NCI-H2029 treated with DMSO at 0.1 percent for 48 hours (cell line): ENCODE results near the gene GAL3ST1.
A peak's percentile ranks its signal among the peaks of the same experiment; 100 is the strongest.
"Not testable (repeated sequence)": the region's sequence is repeated elsewhere in the genome, so short reads cannot be mapped to it uniquely, and the experiment has no call there.

Source experiments
- DNase-seq: peaks from one replicate; lab custom pipeline; 2025; lab: John Stamatoyannopoulos, UW

The GAL3ST1 gene

GRCh38 chr22:30574095-30574981 is at the start of gene GAL3ST1:
Gene GAL3ST1, minus strand, starts transcription at chr22:30574665. Its CDS starts 17,273 bp downstream, at chr22:30557392.
- no peak for DNase-seq

- DNase-seq = not testable (repeated sequence)
Observed at GRCh38 chr22:30619909-30620308, 45.4 kb upstream of the GAL3ST1 start.

DNA sequence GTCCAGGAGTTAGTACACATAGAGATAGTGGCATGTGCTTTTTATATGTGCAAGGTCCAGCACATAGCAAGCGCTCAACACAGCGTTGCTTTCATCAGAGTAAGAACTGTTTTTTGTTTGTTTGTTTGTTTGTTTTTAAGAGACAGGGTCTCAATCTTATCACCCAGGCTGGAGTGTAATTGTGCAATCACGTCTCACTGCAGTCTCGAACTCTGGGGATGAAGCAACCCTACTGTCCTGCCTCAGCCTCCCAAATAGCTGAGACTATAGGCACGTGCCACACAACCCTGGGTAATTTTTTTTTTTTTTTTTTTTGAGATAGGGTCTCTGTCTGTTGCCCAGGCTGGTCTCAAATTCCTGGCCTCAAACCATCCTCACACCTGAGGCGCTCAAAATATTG is 43.4 kb upstream of the GAL3ST1 start:
- DNase-seq = no peak

DNA sequence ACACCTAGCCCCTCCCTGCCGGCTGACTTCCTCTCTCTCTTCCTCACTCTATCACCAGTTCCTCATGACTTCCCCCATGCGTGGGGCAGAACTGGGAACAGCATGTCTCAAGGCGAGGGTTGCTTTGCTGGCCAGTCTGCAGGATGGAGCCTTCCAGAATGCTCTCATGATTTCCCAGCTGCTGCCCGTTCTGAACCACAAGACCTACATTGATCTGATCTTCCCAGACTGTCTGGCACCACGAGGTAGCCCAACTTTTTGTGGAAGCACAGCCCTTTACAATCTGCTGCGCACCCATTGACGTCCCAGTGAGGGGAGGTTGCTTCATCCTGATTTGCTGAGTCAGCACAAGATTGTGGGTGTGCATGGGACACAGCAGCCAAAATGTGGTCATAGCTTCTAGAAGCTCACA is 41.1 kb upstream of the GAL3ST1 start:
- no peak for DNase-seq

- DNase-seq = no peak
Observed at GRCh38 chr22:30614879-30615278, 40.4 kb upstream of the GAL3ST1 start.

- no peak for DNase-seq
Observed at GRCh38 chr22:30614268-30614667, 39.8 kb upstream of the GAL3ST1 start.

DNA sequence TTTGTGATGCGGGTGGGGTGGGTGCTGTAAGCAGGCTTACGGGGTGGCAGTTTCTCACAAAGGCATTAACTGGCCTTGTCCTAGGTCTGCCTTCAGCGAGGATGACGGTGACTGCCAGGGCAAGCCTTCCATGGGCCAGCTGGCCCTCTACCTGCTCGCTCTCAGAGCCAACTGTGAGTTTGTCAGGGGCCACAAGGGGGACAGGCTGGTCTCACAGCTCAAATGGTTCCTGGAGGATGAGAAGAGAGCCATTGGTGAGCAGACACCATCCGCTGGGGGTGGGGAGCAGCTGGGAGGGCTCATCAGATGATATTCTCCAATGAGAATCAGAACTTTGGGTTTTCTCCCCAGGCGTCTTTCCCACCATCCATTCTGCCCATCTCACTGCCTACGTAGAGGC is 38.3 kb upstream of the GAL3ST1 start:
- no peak for DNase-seq

- DNase-seq = no peak
Observed at GRCh38 chr22:30611197-30611596, 36.7 kb upstream of the GAL3ST1 start.

DNA sequence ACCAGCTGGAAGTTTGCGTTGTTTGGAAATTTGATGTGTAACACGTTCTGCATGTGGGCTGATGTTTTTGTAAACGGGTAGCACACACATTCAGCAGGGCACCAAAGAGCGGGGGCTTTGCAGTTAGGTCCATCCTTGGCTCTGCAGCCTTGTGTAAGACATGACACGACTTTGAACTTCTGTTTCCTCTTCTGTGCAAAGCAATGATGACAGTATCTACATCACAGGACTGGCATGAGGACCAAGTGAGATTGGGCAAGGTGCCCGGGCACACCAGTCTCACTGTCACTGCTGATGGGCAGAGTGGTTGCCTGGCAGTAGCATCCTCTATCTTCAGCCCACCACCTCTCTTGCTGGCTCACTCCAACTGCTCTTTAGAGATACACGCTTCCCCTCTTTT is 35.8 kb upstream of the GAL3ST1 start:
- DNase-seq = no peak

DNA sequence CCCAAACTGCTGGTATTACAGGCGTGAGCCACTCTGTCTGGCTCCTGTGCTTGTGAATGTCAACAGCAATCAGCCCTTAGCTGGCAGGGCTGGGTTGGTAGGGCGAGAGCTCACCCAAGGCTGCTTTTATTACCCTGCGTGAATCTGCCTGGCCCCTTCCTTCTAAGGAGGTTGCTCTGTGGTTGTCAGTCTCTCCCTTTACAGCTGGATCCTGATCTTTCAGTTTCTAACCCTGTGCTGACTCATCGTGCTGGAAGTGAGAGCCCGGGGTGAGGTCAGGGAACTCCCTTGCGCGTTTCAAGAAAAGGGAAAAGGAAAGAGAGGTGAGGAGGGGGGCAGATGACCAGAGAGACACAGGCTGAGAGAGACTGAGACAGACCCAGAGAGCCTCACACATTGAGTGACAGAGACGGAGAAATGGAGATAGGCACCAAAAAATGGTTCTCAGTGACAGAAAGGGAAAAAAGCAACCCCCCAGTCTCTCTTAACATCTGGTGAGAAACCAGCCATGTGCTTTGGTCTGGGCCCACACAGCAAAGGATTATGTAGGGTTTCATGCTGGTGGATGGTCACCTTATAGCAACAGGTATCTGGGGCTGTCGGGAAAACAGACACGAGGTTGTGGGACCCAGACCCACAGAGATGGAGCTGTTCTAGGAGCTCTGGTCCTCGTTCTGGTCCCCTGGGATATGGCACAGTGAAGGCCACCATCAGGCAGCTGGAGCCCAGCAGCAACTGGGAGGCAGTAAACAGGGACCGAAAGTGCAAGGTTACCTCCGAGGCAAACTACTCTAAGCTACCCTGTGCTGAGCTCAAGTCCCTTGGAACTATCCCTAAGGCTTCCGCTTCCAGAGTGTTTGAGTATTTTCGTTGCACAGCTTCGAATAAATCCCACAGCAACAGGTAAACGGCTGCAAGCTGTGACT is 35.1 kb upstream of the GAL3ST1 start:
- no peak for DNase-seq

DNA sequence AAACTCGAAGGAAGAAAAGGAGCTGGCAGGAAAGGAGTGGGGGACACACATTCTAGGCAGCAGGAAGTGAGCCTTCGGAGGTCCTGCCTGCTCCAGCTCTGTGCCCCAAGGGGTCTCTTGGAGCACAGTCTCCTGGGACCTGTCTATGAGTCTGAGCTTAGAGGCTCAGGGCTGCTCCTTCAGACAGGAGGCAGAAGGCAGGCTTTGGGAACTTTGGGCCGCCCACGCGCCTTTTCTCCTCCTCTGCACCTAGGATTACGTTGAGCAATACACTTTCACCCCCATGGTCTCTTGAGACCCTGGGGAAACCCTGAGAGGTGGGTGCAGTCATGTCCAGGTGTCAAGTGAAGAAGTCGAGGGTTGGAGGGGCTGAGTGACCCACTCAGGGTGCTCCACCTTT is 33.5 kb upstream of the GAL3ST1 start:
- DNase-seq = no peak

GRCh38 chr22:30607300-30607930 is 33.0 kb upstream of the GAL3ST1 start:
- DNase-seq = no peak

GRCh38 chr22:30606455-30607299 is 32.2 kb upstream of the GAL3ST1 start, which contains the start of gene TCN2:
Gene TCN2, plus strand, starts transcription at chr22:30607174. Its CDS starts 158 bp downstream, at chr22:30607332.
- DNase-seq = peak; percentile 12

DNA sequence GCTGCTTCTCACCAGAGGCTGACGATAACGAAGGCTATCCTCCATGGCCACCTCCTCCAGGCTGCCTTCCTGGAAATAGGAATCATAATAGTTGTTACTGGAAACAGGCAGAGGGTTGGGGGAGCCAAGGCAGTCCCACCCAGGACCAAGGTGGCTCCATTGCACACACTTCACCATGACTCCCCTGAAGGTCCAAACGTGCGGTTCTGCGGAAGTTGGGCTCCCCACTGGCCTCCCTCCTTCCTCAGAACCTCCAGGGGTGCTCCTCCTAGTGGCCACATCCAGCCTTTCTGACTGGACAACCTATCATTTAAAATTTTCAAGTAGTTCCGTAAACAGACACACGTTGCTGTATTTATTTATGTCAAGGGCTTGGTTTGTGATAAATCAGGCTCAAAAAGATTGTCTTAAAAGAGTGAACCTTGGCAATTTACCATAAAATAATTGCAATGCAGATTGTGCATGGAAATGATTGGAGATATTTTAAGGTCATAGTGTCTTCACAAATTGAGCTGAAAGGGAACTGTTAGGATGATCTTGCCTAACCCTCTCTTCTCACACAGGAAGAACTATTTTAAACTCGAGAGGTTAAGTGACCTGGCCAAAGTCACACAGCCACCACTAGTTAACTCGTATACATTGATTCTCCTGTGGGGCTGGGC is 31.1 kb upstream of the GAL3ST1 start:
- peak; percentile 49 for DNase-seq

GRCh38 chr22:30604723-30605122 is 30.3 kb upstream of the GAL3ST1 start:
- no peak for DNase-seq

DNA sequence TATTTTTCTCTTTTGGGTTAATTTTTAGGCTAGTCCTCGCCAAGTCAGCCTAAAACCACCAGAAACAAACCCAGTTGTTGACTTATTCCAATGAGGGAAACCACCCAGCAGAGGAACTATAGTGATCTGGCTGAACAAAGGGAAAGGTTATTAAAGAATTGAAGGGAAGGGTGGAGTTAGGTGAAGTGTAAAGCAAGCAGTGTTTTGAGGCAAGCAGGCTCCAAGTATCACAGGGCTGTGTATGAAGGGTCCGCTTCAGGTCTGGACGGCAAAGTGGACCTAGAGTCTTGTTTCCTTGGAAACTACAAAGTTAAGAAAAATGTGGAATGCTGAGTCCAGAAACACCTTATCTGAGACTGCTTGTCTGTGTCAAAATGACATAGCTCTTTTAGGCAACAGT is 29.3 kb upstream of the GAL3ST1 start:
- no peak for DNase-seq

DNA sequence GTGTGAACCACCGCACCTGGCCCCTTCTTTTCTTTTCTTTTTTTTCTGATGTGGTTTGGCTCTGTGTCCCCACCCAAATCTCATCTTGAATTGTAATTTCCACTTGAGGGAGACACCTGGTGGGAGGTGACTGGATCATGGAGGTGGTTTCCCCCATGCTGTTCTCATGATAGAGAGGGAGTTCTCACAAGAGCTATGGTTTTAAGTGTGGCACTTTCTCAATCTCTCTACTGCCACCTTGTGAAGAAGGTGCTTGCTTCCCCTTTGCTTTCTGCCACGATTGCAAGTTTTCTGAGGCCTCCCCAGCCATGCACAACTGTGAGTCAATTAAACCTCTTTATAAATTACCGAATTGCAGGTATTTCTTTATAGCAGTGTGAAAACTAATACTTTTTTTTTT is 27.6 kb upstream of the GAL3ST1 start:
- DNase-seq = no peak

- DNase-seq = no peak
Observed at GRCh38 chr22:30601464-30601863, 27.0 kb upstream of the GAL3ST1 start.

GRCh38 chr22:30600921-30601320 is 26.5 kb upstream of the GAL3ST1 start:
- DNase-seq = no peak

DNA sequence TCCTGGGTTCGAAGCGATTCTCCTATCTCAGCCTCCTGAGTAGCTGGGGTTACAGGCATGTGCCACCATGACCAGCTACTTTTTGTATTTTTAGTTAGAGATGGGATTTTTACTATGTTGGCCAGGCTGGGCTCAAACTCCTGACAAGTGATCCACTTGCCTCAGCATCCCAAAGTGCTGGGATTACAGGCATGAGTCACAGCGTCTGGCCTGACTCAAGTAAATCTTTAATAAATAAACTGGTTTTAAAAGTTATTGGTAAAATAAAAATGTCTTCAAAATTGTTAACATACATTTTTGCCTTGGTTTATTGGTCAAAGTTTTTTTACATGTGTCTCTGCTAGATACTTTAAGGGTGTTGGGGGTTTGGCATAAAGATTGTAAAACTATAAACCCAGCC is 24.5 kb upstream of the GAL3ST1 start:
- DNase-seq = no peak

DNA sequence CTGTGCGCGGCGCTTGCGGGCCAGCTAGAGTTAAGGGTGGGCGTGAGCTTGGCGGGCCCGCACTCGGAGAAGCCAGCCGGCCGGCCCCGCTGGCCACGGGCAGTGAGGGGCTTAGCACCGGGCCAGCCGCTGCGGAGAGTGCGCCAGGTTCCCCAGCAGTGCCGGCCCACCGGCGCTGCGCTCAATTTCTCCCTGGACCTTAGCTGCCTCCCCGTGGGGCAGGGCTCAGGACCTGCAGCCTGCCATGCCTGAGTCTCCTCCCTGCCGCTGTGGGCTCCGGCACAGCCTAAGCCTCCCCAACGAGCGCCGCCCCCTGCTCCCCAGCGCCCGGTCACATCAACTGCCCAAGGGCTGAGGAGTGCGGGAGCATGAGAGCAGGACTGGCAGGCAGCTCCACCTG is 22.4 kb upstream of the GAL3ST1 start:
- DNase-seq = no peak
